Activated T-helper 1 cell treated with anti-CD3 and anti-CD28 coated beads, Interleukin-2, amount 50 U/mL, for 16 hours (primary cell): ENCODE measurements around the gene TRIP13.
"Not testable (repeated sequence)": the region's sequence is repeated elsewhere in the genome, so short reads cannot be mapped to it uniquely, and the experiment has no call there.

ENCODE experiments used
- DNase-seq, 2 donors: peaks; one replicate each; pipeline ENCODE4 v3.0.0-alpha.2; 2020; ENCODE audit warnings: low read depth in 1 of 2, low spot score in 1 of 2

Gene TRIP13

GRCh38 chr5:872301-872700 is 20.4 kb upstream of the TRIP13 start:
- DNase-seq = no peak

GRCh38 chr5:873328-873727 is 19.4 kb upstream of the TRIP13 start:
- no peak for DNase-seq

- no peak for DNase-seq
Measured at GRCh38 chr5:875931-876330, 16.8 kb upstream of the TRIP13 start.

- no peak for DNase-seq
Measured at GRCh38 chr5:876398-877365, 16.0 kb upstream of the TRIP13 start.

GRCh38 chr5:878125-878524 is 14.6 kb upstream of the TRIP13 start:
- no peak for DNase-seq

GRCh38 chr5:878677-879076 is 14.0 kb upstream of the TRIP13 start:
- not testable (repeated sequence) for DNase-seq

- DNase-seq = no peak
Measured at GRCh38 chr5:880816-881550, 11.7 kb upstream of the TRIP13 start.

GRCh38 chr5:881551-881935 is 11.1 kb upstream of the TRIP13 start:
- no peak for DNase-seq

GRCh38 chr5:882253-883183 is 10.2 kb upstream of the TRIP13 start:
- no peak for DNase-seq

GRCh38 chr5:883475-884181 is 9.1 kb upstream of the TRIP13 start:
- DNase-seq = no peak

- no peak for DNase-seq
Measured at GRCh38 chr5:884345-885126, 8.1 kb upstream of the TRIP13 start.

GRCh38 chr5:885127-885442 is 7.6 kb upstream of the TRIP13 start:
- no peak for DNase-seq

GRCh38 chr5:885529-885928 is 7.2 kb upstream of the TRIP13 start:
- no peak for DNase-seq

- DNase-seq = no peak
Measured at GRCh38 chr5:886036-886435, 6.6 kb upstream of the TRIP13 start.

- DNase-seq = no peak
Measured at GRCh38 chr5:886716-887325, 5.9 kb upstream of the TRIP13 start.

- no peak for DNase-seq
Measured at GRCh38 chr5:887947-888637, 4.6 kb upstream of the TRIP13 start.

- DNase-seq = no peak
Measured at GRCh38 chr5:888638-889035, 4.0 kb upstream of the TRIP13 start.

GRCh38 chr5:889075-889710 is 3.5 kb upstream of the TRIP13 start:
- DNase-seq = no peak
